GM12891 (cell line): ENCODE measurements around the gene BRPF1.

Source experiments
- PAX5 ChIP-seq: IDR thresholded peaks from 2 replicates; pipeline ENCODE4 v1.6.1; 2011; ENCODE audit warnings: low read length, moderate library complexity, mild to moderate bottlenecking; ENCODE audit not compliant: insufficient read depth, severe bottlenecking
- POLR2A ChIP-seq: IDR thresholded peaks from 2 replicates; pipeline ENCODE4 v1.6.1; 2011; ENCODE audit warnings: low read depth, low read length, control low read depth
- POLR2AphosphoS5 ChIP-seq: IDR thresholded peaks from 2 replicates; pipeline ENCODE4 v1.6.1; 2011; ENCODE audit warnings: low read depth, low read length, control low read depth
- SPI1 ChIP-seq: IDR thresholded peaks from 2 replicates; pipeline ENCODE4 v1.6.1; 2011; ENCODE audit warnings: low read depth, low read length, control low read depth
- TAF1 ChIP-seq: IDR thresholded peaks from 2 replicates; pipeline ENCODE4 v1.6.1; 2011; ENCODE audit warnings: low read depth, low read length, control low read depth

DNA sequence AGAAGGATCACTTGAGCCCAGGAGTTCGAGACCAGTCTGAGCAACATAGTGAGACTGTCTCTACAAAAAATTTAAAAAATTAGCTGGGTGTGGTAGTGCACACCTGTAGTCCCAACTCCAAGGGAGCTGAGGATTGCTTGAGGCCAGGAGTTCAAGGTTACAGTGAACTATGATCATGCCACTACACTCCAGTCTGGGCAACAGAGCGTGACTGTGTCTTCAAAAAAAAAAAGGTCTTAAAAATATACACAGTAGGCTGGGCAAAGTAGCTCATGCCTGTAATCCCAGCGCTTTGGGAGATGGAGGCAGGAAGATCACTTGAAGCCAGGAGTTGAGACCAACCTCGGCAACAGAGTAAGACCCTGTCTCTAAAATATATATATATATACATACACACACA, 49.4 kb downstream of the BRPF1 start:
- no peak for TF ChIP-seq TAF1
- no peak for TF ChIP-seq POLR2AphosphoS5
- no peak for TF ChIP-seq POLR2A
- no peak for TF ChIP-seq SPI1
- peak; percentile 69 for TF ChIP-seq PAX5
